ENCODE results near the gene RGS17. TPM values are rescaled to one million over a fixed set of nuclear protein-coding genes. Genes with fewer than 3 reads are reported as not detected.

RGS17 gene
- total RNA-seq, 4 donors from 2014 or later, result 0.08 to 0.16 TPM; not detected in 2

GRCh38 chr6:153073841-153074240 lies 57.2 kb downstream of the RGS17 start:
- WGBS, 2 donors, result 76 to 81% methylated on average over 4 of the region's 4 CpGs
- intact Hi-C loops (cut with DNase I; ENCODE audit: low total_unique reads), result no loop called here
- H3K4me3 ChIP-seq (ENCODE audit: low read depth, poor library complexity, severe bottlenecking), result no peak overlapping the region
- no peak for TF ChIP-seq CTCF (IDR thresholded peaks at IDR 0.05)
- no peak for TF ChIP-seq POLR2A (IDR thresholded peaks at IDR 0.05)
- DNase-seq (ENCODE audit: low spot score in 2 of 2), result no peak

GRCh38 chr6:153070756-153071155 lies 60.3 kb downstream of the RGS17 start:
- WGBS, 2 donors, result 91 to 93% methylated on average over 7 of the region's 7 CpGs
- no peak for TF ChIP-seq CTCF (IDR thresholded peaks at IDR 0.05)
- no peak for TF ChIP-seq POLR2A (IDR thresholded peaks at IDR 0.05)
- intact Hi-C loops (cut with DNase I; ENCODE audit: low total_unique reads), result no loop called here
- no peak for DNase-seq (ENCODE audit: low spot score in 2 of 2)
- H3K4me3 ChIP-seq (ENCODE audit: low read depth, poor library complexity, severe bottlenecking), result no peak overlapping the region

- H3K4me3 ChIP-seq (ENCODE audit: low read depth, poor library complexity, severe bottlenecking), result no peak overlapping the region
- DNase-seq (ENCODE audit: low spot score in 2 of 2), result no peak
- no peak for TF ChIP-seq CTCF (IDR thresholded peaks at IDR 0.05)
- no peak for TF ChIP-seq POLR2A (IDR thresholded peaks at IDR 0.05)
- intact Hi-C loops (cut with DNase I; ENCODE audit: low total_unique reads), result no loop called here
Measured at GRCh38 chr6:153069897-153070296, 61.2 kb downstream of the RGS17 start.

- intact Hi-C loops (cut with DNase I; ENCODE audit: low total_unique reads), result no loop called here
- no peak for DNase-seq (ENCODE audit: low spot score in 2 of 2)
Measured at GRCh38 chr6:153065222-153065621, 65.9 kb downstream of the RGS17 start.

GRCh38 chr6:153063936-153064335 lies 67.1 kb downstream of the RGS17 start:
- intact Hi-C loops (cut with DNase I; ENCODE audit: low total_unique reads), result no loop called here
- H3K4me3 ChIP-seq (ENCODE audit: low read depth, poor library complexity, severe bottlenecking), result no peak overlapping the region
- TF ChIP-seq CTCF (IDR thresholded peaks at IDR 0.05), result no peak
- TF ChIP-seq POLR2A (IDR thresholded peaks at IDR 0.05), result no peak
- no peak for DNase-seq (ENCODE audit: low spot score in 2 of 2)

More at GRCh38 chr6:153065222-153065621, 65.9 kb downstream of the RGS17 start:
- TF ChIP-seq POLR2A (IDR thresholded peaks at IDR 0.05), result no peak
- no peak for TF ChIP-seq CTCF (IDR thresholded peaks at IDR 0.05)
- no peak overlapping the region for H3K4me3 ChIP-seq (ENCODE audit: low read depth, poor library complexity, severe bottlenecking)

GRCh38 chr6:153062516-153062915 lies 68.6 kb downstream of the RGS17 start:
- WGBS, 2 donors, result 93 to 100% methylated on average over 2 of the region's 2 CpGs
- intact Hi-C loops (cut with DNase I; ENCODE audit: low total_unique reads), result no loop called here
- no peak overlapping the region for H3K4me3 ChIP-seq (ENCODE audit: low read depth, poor library complexity, severe bottlenecking)
- no peak for DNase-seq (ENCODE audit: low spot score in 2 of 2)
- TF ChIP-seq POLR2A (IDR thresholded peaks at IDR 0.05) (no peak), CTCF (IDR thresholded peaks at IDR 0.05) (no peak)

Data from lower leg skin (tissue), 4 donors.